Heart right ventricle (tissue), 16 donors: ENCODE data around the gene HOXC11. TPM values are rescaled to one million over a fixed set of nuclear protein-coding genes. Genes with fewer than 3 reads are reported as not detected.

Experiments
- ATAC-seq, 8 donors: fragments of 200-7000 bp; cut with Tn5 transposase; one replicate each; pipeline ENCODE4 v1.9.1; 2020; ENCODE audit warnings: mild to moderate bottlenecking in 8 of 8, moderate library complexity in 8 of 8, moderate number of reproducible peaks in 1 of 8
- DNase-seq, 2 donors: peaks; one replicate each; pipeline ENCODE4 v3.0.0-alpha.2; 2020
- H3K27ac ChIP-seq, 10 donors: fragments of 200-600 bp; sonication (generic) in 2 of 10; one replicate each; pipeline versions ENCODE4 v1.5.0 to v1.8.0; 2020 to 2022; ENCODE audit warnings: mild to moderate bottlenecking in 3 of 10
- H3K27me3 ChIP-seq, 7 donors: fragments of 200-600 bp; one replicate each; pipeline ENCODE4 v1.8.0; 2021 to 2022; ENCODE audit warnings: mild to moderate bottlenecking in 2 of 7
- H3K36me3 ChIP-seq, 9 donors: fragments of 200-600 bp; sonication (generic) in 1 of 9; one replicate each; pipeline versions ENCODE4 v1.5.0 to v1.8.0; 2020 to 2022; ENCODE audit warnings: mild to moderate bottlenecking in 2 of 9
- H3K4me1 ChIP-seq, 9 donors: fragments of 200-600 bp; sonication (generic) in 1 of 9; one replicate each; pipeline versions ENCODE4 v1.5.0 to v1.8.0; 2020 to 2022; ENCODE audit warnings: mild to moderate bottlenecking in 4 of 9
- H3K4me3 ChIP-seq, 10 donors: fragments of 200-600 bp; sonication (generic) in 2 of 10; one replicate each; pipeline versions ENCODE4 v1.5.0 to v1.8.0; 2020 to 2022; ENCODE audit warnings: mild to moderate bottlenecking in 7 of 10, moderate library complexity in 2 of 10
- H3K9me3 ChIP-seq, 11 donors: fragments of 200-600 bp in 10 of 11; sonication (generic) in 2 of 11; one replicate each; pipeline versions ENCODE4 v1.5.0 to v1.8.0; 2013 to 2022; ENCODE audit warnings: mild to moderate bottlenecking in 2 of 11, control low read depth in 1 of 11, moderate library complexity in 1 of 11
- CTCF ChIP-seq, 9 donors: fragments of 200-600 bp; sonication (generic) in 2 of 9; IDR thresholded peaks; one replicate each; pipeline versions ENCODE4 v1.5.0 to v1.8.0; 2021 to 2022; ENCODE audit warnings: antibody characterized with exemption in 9 of 9, mild to moderate bottlenecking in 5 of 9, moderate library complexity in 1 of 9
- WGBS, 2 donors: extraction: QIAGEN DNeasy Blood & Tissue Kit; methylation state at CpG; one replicate each; pipeline ENCODE4 v1.1.7; 2013; ENCODE audit warnings: inconsistent platforms in 1 of 2; 5-methylcytosine and 5-hydroxymethylcytosine counted together
- intact Hi-C, 10 donors: fragments of 100-400 bp; cut with DNase I; formaldehyde crosslinking; loops; one replicate each; pipeline versions ENCODE4 v1.11.1 to v1.14.2; 2022
- microRNA-seq, 2 donors: library from miRNA; unstranded; fragments of <30 nt; microRNA quantifications; one replicate each; pipeline ENCODE4 v1.2.0, GENCODE V29; 2021
- polyA plus RNA-seq, 2 donors: library from polyadenylated mRNA; stranded (reverse); fragments of 200-250 nt; gene quantifications; one replicate each; pipeline ENCODE4 v1.2.3, GENCODE V29; 2013
- total RNA-seq, 10 donors: library from RNA; stranded (reverse); fragmentation: NEBNext Ultra II Directional in 3 of 10; extraction: Animal tissue kit (Norgen Biotek cat#: 25700) in 3 of 10; gene quantifications; one replicate each; pipeline versions ENCODE4 v1.2.1 to v1.2.4, GENCODE V29; 2021 to 2023
- donor health status: Arrhythmogenic right ventricular cardiomyopathy.
- donor health status: ischemic (EF 13 %, LVEDD 7.1; RV severe dilation, severe dysfunction).
- donor health status: healthy with polysubstance abuse.
- donor health status: DM: no; HTN: yes; CAD: no.
- donor health status: DM: no; HTN: no; CAD: no.
- donor health status: ischemic (EF 25% LVEDD 6.9; RV normal size, moderate dysfunction).
- donor health status: ischemic (EF 25% LVEDD 5.7; RV mildly dilated, moderate dysfunction).
- donor health status: healthy.
- donor health status: DM: yes; HTN: yes; CAD: no.
- donor health status: Ischemic cardiomyopathy.
- donor health status: ischemic (EF 35%, LVEDD 5.7; RV mildly dilated, moderate dysfunction).
- donor health status: nonischemic (EF 11% LVEDD 7.7; RV severe dilation, severe dysfunction).
- donor health status: DM: yes; HTN: yes; CAD: no.
- donor health status: PGD.
- donor health status: ischemic (EF 29% LVEDD 5.4; RV normal size, mild dysfunction).
- donor health status: nonischemic (EF 23%, LVEDD 6.1; RV moderate dilation, normal function).

The HOXC11 gene
- total and polyA plus RNA-seq, 12 donors = not detected

- no peak for TF ChIP-seq CTCF (IDR thresholded peaks at IDR 0.05)
- Histone ChIP-seq H3K36me3 (no peaks in the 10 kb centered on the region), H3K9me3 (no peaks in the 10 kb centered on the region), H3K4me1 (peaks cover 0 to 15% (median 8%) of the 10 kb centered on the region in 9 donors), H3K4me3 (no peak overlapping the region), H3K27me3 (peaks cover 31 to 100% (median 99%) of the 10 kb centered on the region in 7 donors), H3K27ac (no peak overlapping the region)
- ATAC-seq = no peak
- whole genome bisulfite sequencing, 2 donors = 40 to 49% methylated on average over 5 of the region's 5 CpGs
- intact Hi-C loops = no loop called here
- DNase-seq = no peak
Measured at GRCh38 chr12:54024581-54025305, 51.8 kb downstream of the HOXC11 start.

- ATAC-seq (no peak), DNase-seq (no peak)
- peaks cover 0 to 12% (median 1%) of the 10 kb centered on the region in 9 donors for H3K4me1 ChIP-seq
- TF ChIP-seq CTCF (IDR thresholded peaks at IDR 0.05) = no peak
- peaks cover 41 to 100% (median 100%) of the 10 kb centered on the region in 7 donors for H3K27me3 ChIP-seq
- H3K9me3 ChIP-seq = no peaks in the 10 kb centered on the region
- no peak overlapping the region for H3K27ac ChIP-seq
- no peak overlapping the region for H3K4me3 ChIP-seq
- WGBS, 2 donors = 34 to 38% methylated on average over 7 of the region's 7 CpGs
- H3K36me3 ChIP-seq = no peaks in the 10 kb centered on the region
- intact Hi-C loops = no loop called here
Measured at GRCh38 chr12:54025499-54026405, 52.8 kb downstream of the HOXC11 start.

GRCh38 chr12:54026640-54027441 lies 53.9 kb downstream of the HOXC11 start:
- WGBS, 2 donors = 20 to 22% methylated on average over 22 of the region's 22 CpGs

More at GRCh38 chr12:54026640-54027441, 53.9 kb downstream of the HOXC11 start:
- intact Hi-C loops = no loop called here
- no peak overlapping the region for H3K4me3 ChIP-seq
- no peak for DNase-seq
- no peak for ATAC-seq
- no peak overlapping the region for H3K27ac ChIP-seq
- H3K4me1 ChIP-seq = peaks cover 0 to 15% (median 5%) of the 10 kb centered on the region in 9 donors
- TF ChIP-seq CTCF (IDR thresholded peaks at IDR 0.05) = no peak
- no peaks in the 10 kb centered on the region for H3K36me3 ChIP-seq
- H3K27me3 ChIP-seq = peaks cover 51 to 100% (median 100%) of the 10 kb centered on the region in 7 donors
- H3K9me3 ChIP-seq = no peaks in the 10 kb centered on the region

Small RNA genes lying within 50 kb of the gene (microRNA-seq; reads per million reads assigned to microRNA genes)
- 0.60 to 2.6 reads per million in 2 donors for gene MIR196A2

Other genes starting within 250 kb of the HOXC11 start
- 100 to 1,000 TPM; 183 to 264 (median 199) TPM for gene CALCOCO1, start 245.7 kb upstream of the HOXC11 start, total RNA-seq
- gene CALCOCO1, start 245.7 kb upstream of the HOXC11 start, polyA plus RNA-seq = 100 to 1,000 TPM; 105 to 128 TPM
- gene CISTR, start 221.1 kb upstream of the HOXC11 start, total RNA-seq = 1 to 10 TPM in 8 of 10 donors, under 1 TPM in 1, not detected in 1; 0.80 to 3.6 (median 2.9) TPM
- 1 to 10 TPM in 1 of 2 donors, under 1 TPM in 1; 0.16 to 1.7 TPM for gene CISTR, start 221.1 kb upstream of the HOXC11 start, polyA plus RNA-seq
- not detected for gene HOXC13, start 34.3 kb upstream of the HOXC11 start, total RNA-seq
- not detected for gene HOXC13, start 34.3 kb upstream of the HOXC11 start, polyA plus RNA-seq
- not detected for gene HOXC12, start 18.2 kb upstream of the HOXC11 start, total RNA-seq
- gene HOXC12, start 18.2 kb upstream of the HOXC11 start, polyA plus RNA-seq = not detected
- not detected for gene HOTAIR, start 1.8 kb downstream of the HOXC11 start, total RNA-seq
- gene HOTAIR, start 1.8 kb downstream of the HOXC11 start, polyA plus RNA-seq = not detected
- gene HOXC10, start 12.0 kb downstream of the HOXC11 start, total RNA-seq = not detected
- gene HOXC10, start 12.0 kb downstream of the HOXC11 start, polyA plus RNA-seq = not detected
- not detected for gene HOXC9, start 27.0 kb downstream of the HOXC11 start, total RNA-seq
- not detected for gene HOXC9, start 27.0 kb downstream of the HOXC11 start, polyA plus RNA-seq
- not detected for gene HOXC8, start 35.9 kb downstream of the HOXC11 start, total RNA-seq
- not detected for gene HOXC8, start 35.9 kb downstream of the HOXC11 start, polyA plus RNA-seq
- under 1 TPM in 4 of 10 donors, not detected in 6; 0.13 to 0.36 (median 0.18) TPM for gene HOXC6, start 55.3 kb downstream of the HOXC11 start, total RNA-seq
- gene HOXC6, start 55.3 kb downstream of the HOXC11 start, polyA plus RNA-seq = under 1 TPM; 0.03 to 0.29 TPM
- gene HOXC5, start 59.9 kb downstream of the HOXC11 start, total RNA-seq = not detected
- under 1 TPM in 1 of 2 donors, not detected in 1; 0.01 TPM for gene HOXC5, start 59.9 kb downstream of the HOXC11 start, polyA plus RNA-seq
- under 1 TPM in 3 of 10 donors, not detected in 7; 0.21 to 0.22 (median 0.21) TPM for gene HOXC4, start 80.7 kb downstream of the HOXC11 start, total RNA-seq
- gene HOXC4, start 80.7 kb downstream of the HOXC11 start, polyA plus RNA-seq = under 1 TPM in 1 of 2 donors, not detected in 1; 0.03 TPM
- 10 to 100 TPM in 9 of 10 donors, 1 to 10 TPM in 1; 8.8 to 20.7 (median 13.8) TPM for gene SMUG1, start 215.9 kb downstream of the HOXC11 start, total RNA-seq
- gene SMUG1, start 215.9 kb downstream of the HOXC11 start, polyA plus RNA-seq = 10 to 100 TPM; 16.2 to 28.8 TPM